GM23248 (cell line): ENCODE results near the gene RFWD3.

Experiments
- EZH2 ChIP-seq: fragments of 200-600 bp; sonication (generic); IDR thresholded peaks from 2 replicates; pipeline ENCODE4 v1.6.1; 2018; ENCODE audit warnings: antibody characterized with exemption, mild to moderate bottlenecking; ENCODE audit not compliant: insufficient read depth, poor library complexity, severe bottlenecking
- EZH2phosphoT487 ChIP-seq: fragments of 200-600 bp; sonication (generic); IDR thresholded peaks from 2 replicates; pipeline ENCODE4 v1.6.1; 2018; ENCODE audit warnings: antibody characterized with exemption, moderate library complexity, mild to moderate bottlenecking, low read depth; ENCODE audit not compliant: insufficient read depth

DNA sequence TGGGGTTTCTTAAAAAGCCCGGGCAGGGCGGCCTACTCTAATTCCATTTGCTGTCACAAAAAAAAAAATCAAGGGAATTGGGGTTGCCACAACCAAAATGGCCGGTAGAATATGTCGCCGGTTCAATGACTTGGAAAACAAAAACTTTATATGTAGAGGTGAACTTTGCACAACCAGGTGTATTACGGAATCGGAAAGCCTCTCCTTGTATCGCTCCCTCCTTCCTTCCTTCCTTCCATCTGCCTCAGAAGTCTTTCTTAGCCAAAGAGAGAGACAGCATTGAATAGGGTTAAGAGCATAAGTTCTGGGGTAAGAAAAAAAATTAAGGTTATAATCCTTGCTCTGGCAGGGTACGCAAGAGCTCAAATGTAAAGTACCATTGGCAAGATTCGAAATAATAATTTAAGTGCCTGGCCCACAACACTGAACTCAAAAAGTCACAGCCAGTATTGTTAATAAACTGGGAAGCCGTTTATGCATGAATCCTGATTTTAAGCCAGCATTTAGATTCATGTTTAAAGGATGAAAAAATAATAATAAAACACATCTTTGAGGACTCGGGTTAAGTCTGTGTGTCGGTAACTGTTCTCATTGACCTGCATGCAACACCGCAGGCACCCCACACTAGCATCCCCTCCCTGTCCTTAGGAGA lies 59.2 kb downstream of the RFWD3 start:
- TF ChIP-seq EZH2 (no peak), EZH2phosphoT487 (no peak)
